B cell (primary cell): Measurements from ENCODE around the gene SNX32.

Experiments
- EZH2 ChIP-seq: IDR thresholded peaks from 2 replicates; pipeline ENCODE4 v1.6.1; 2012; ENCODE audit warnings: borderline replicate concordance, low read depth, mild to moderate bottlenecking, moderate library complexity, low read length; ENCODE audit not compliant: insufficient read depth, poor library complexity, severe bottlenecking
- TF ChIP-seq, protein P1 (sequence below): fragments of 200-600 bp; IDR thresholded peaks from one replicate; pipeline ENCODE4 v1.8.0; 2022; ENCODE audit warnings: antibody characterized with exemption, mild to moderate bottlenecking

DNA sequence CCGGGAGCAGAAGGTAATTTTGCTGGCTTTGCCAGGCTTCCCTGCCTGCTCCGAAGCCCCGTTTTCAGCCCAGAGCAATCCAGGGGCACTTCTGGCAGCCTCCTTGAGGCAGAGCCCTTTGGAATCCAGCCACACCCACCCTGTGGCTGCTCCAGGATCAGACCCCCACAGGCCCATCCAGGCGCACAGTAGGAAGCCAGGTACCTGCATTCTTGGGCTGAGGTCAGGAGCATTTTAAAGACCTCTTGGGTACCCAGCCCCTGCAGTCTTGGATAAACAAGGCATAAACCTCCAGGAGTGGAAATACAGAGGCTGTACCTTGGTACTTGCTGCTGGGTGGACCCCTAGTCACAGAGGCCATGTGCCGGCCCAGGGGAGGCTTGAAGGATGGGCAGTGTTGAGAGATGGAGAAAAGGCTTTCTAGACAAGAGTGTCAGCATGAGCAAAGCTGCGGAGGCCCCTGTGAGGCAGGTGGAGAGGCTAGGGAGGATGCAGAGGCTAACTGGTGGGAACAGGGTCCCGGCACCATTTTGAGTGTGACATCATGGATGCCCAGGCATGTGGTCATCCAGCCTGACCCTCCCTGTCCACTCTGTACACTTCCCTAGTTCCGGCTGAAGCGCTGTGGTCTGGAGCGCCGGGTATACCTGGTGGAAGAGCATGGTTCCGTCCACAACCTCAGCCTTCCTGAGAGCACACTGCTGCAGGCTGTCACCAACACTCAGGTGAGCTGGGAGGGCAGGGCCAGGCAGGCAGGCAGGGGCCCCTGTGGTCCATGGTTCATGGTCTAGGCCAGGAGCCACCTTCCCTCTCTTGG, 30.3 kb downstream of the SNX32 start:
- no peak for TF ChIP-seq EZH2
- TF ChIP-seq, protein P1, sequence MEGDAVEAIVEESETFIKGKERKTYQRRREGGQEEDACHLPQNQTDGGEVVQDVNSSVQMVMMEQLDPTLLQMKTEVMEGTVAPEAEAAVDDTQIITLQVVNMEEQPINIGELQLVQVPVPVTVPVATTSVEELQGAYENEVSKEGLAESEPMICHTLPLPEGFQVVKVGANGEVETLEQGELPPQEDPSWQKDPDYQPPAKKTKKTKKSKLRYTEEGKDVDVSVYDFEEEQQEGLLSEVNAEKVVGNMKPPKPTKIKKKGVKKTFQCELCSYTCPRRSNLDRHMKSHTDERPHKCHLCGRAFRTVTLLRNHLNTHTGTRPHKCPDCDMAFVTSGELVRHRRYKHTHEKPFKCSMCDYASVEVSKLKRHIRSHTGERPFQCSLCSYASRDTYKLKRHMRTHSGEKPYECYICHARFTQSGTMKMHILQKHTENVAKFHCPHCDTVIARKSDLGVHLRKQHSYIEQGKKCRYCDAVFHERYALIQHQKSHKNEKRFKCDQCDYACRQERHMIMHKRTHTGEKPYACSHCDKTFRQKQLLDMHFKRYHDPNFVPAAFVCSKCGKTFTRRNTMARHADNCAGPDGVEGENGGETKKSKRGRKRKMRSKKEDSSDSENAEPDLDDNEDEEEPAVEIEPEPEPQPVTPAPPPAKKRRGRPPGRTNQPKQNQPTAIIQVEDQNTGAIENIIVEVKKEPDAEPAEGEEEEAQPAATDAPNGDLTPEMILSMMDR, result no peak
